ENCODE measurements around the gene COPG1.

- TF ChIP-seq CTCF (IDR thresholded peaks at IDR 0.05; ENCODE audit: low read length) (no peak), EZH2 (IDR thresholded peaks at IDR 0.05; ENCODE audit: borderline replicate concordance, low read length) (no peak)
Observed at GRCh38 chr3:129248286-129248979, 973 bp upstream of the COPG1 start.

Measured in OCI-LY1 (cell line).